Thyroid gland (tissue), 4 donors: ENCODE results near the gene ATP10B.

Source experiments
- POLR2A ChIP-seq, 2 donors: fragments of 450-650 bp; IDR thresholded peaks; one replicate each; pipeline ENCODE4 v1.6.1; 2017; ENCODE audit warnings: antibody characterized with exemption in 2 of 2, mild to moderate bottlenecking in 2 of 2, moderate library complexity in 1 of 2
- TF ChIP-seq, protein P1 (sequence below), 6 experiments: fragments of 200-600 bp in 3 of 6; fragments of 450-650 bp in 3 of 6; sonication (generic) in 3 of 6; IDR thresholded peaks; one replicate each; pipeline ENCODE4 v1.5.1; 2016 to 2019; ENCODE audit warnings: antibody characterized with exemption in 6 of 6, mild to moderate bottlenecking in 2 of 6, inconsistent platforms in 1 of 6, moderate library complexity in 1 of 6

DNA sequence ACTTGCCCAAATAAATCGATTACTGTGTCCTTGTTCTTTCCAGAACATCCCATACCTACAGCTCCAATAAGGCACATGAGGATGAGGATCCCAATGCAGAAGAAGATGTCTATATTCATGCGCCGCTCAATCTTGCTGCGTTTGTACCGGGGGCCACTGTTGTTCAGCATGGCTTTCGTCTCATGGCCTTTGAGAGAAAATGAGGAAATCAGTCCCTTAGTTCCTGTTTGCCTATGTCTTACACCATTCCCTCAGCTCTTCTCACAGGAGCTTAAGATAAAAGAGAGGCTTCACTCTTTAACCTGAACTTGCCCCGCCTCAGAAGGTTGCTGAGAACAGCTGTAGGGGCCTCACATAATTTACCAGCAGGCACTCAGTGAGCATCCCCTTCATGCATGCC is 211.6 kb downstream of the ATP10B start:
- TF ChIP-seq, protein P1, sequence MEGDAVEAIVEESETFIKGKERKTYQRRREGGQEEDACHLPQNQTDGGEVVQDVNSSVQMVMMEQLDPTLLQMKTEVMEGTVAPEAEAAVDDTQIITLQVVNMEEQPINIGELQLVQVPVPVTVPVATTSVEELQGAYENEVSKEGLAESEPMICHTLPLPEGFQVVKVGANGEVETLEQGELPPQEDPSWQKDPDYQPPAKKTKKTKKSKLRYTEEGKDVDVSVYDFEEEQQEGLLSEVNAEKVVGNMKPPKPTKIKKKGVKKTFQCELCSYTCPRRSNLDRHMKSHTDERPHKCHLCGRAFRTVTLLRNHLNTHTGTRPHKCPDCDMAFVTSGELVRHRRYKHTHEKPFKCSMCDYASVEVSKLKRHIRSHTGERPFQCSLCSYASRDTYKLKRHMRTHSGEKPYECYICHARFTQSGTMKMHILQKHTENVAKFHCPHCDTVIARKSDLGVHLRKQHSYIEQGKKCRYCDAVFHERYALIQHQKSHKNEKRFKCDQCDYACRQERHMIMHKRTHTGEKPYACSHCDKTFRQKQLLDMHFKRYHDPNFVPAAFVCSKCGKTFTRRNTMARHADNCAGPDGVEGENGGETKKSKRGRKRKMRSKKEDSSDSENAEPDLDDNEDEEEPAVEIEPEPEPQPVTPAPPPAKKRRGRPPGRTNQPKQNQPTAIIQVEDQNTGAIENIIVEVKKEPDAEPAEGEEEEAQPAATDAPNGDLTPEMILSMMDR (IDR thresholded peaks at IDR 0.05) = no peak
- TF ChIP-seq POLR2A (IDR thresholded peaks at IDR 0.05) = no peak
